Skeletal muscle tissue (tissue), 4 donors: ENCODE measurements around the gene CALHM4. TPM values are rescaled to one million over a fixed set of nuclear protein-coding genes. Genes with fewer than 3 reads are reported as not detected.

Experiments used
- H3K27ac ChIP-seq: one replicate; pipeline ENCODE4 v1.7.0; 2013; ENCODE audit warnings: mild to moderate bottlenecking, low read depth, low read length, inconsistent platforms
- H3K27me3 ChIP-seq, 3 donors: one replicate each; pipeline ENCODE4 v1.7.0; 2013; ENCODE audit warnings: low read length in 3 of 3; ENCODE audit not compliant: control insufficient read depth in 3 of 3, insufficient read depth in 3 of 3
- H3K36me3 ChIP-seq, 3 donors: one replicate each; pipeline ENCODE4 v1.7.0; 2013; ENCODE audit warnings: low read length in 3 of 3; ENCODE audit not compliant: control insufficient read depth in 3 of 3, insufficient read depth in 3 of 3
- H3K4me1 ChIP-seq, 3 donors: one replicate each; pipeline ENCODE4 v1.7.0; 2013; ENCODE audit warnings: low read length in 3 of 3, mild to moderate bottlenecking in 3 of 3; ENCODE audit not compliant: control insufficient read depth in 3 of 3, insufficient read depth in 3 of 3
- H3K4me3 ChIP-seq, 3 donors: one replicate each; pipeline ENCODE4 v1.7.0; 2013; ENCODE audit warnings: low read length in 3 of 3
- H3K9ac ChIP-seq, 3 donors: one replicate each; pipeline ENCODE4 v1.7.0; 2013; ENCODE audit warnings: low read length in 3 of 3, mild to moderate bottlenecking in 3 of 3, moderate library complexity in 2 of 3, low read depth in 1 of 3
- H3K9me3 ChIP-seq, 3 donors: one replicate each; pipeline ENCODE4 v1.7.0; 2013; ENCODE audit warnings: low read length in 3 of 3; ENCODE audit not compliant: control insufficient read depth in 3 of 3
- total RNA-seq: library from RNA; depleted of rRNA; stranded (reverse); fragments of >200 nt; gene quantifications from one replicate; pipeline ENCODE4 v1.2.3, GENCODE V29; 2014
- donor health status: Osteomylitis.

Gene CALHM4
- total RNA-seq, 1 donor from 2014 or later, result not detected

GRCh38 chr6:116560130-116560529 is 6.6 kb downstream of the CALHM4 start:
- Histone ChIP-seq H3K9me3 (no peaks in the 10 kb centered on the region), H3K27ac (no peak overlapping the region), H3K4me3 (no peak overlapping the region), H3K4me1 (peaks cover 0 to 3% (median 1%) of the 10 kb centered on the region in 3 donors), H3K9ac (no peak overlapping the region), H3K27me3 (no peaks in the 10 kb centered on the region), H3K36me3 (no peaks in the 10 kb centered on the region)

- H3K9me3 ChIP-seq, result no peaks in the 10 kb centered on the region
- no peaks in the 10 kb centered on the region for H3K27me3 ChIP-seq
- peak overlapping the region; percentile 11 to 68 (median 12) for H3K9ac ChIP-seq
- peak overlapping the region; percentile 39 to 54 (median 42) for H3K4me3 ChIP-seq
- H3K36me3 ChIP-seq, result no peaks in the 10 kb centered on the region
- peaks cover 3 to 8% (median 6%) of the 10 kb centered on the region in 3 donors for H3K4me1 ChIP-seq
- no peak overlapping the region for H3K27ac ChIP-seq
These were observed 7.9 kb downstream of the CALHM4 start for GRCh38 chr6:116561377-116562018.

GRCh38 chr6:116562019-116562403 is 8.5 kb downstream of the CALHM4 start:
- Histone ChIP-seq H3K9ac (no peak overlapping the region), H3K9me3 (no peaks in the 10 kb centered on the region), H3K4me1 (peaks cover 3 to 8% (median 6%) of the 10 kb centered on the region in 3 donors), H3K27me3 (no peaks in the 10 kb centered on the region), H3K27ac (no peak overlapping the region), H3K36me3 (no peaks in the 10 kb centered on the region), H3K4me3 (no peak overlapping the region)

GRCh38 chr6:116562614-116563013 is 9.1 kb downstream of the CALHM4 start:
- no peaks in the 10 kb centered on the region for H3K36me3 ChIP-seq
- H3K4me3 ChIP-seq, result no peak overlapping the region
- no peaks in the 10 kb centered on the region for H3K27me3 ChIP-seq
- H3K27ac ChIP-seq, result no peak overlapping the region
- peaks cover 3 to 8% (median 6%) of the 10 kb centered on the region in 3 donors for H3K4me1 ChIP-seq
- H3K9me3 ChIP-seq, result no peaks in the 10 kb centered on the region
- no peak overlapping the region for H3K9ac ChIP-seq

GRCh38 chr6:116563830-116564229 is 10.3 kb downstream of the CALHM4 start:
- Histone ChIP-seq H3K27ac (no peak overlapping the region), H3K4me3 (no peak overlapping the region), H3K27me3 (no peaks in the 10 kb centered on the region), H3K9me3 (no peaks in the 10 kb centered on the region), H3K9ac (no peak overlapping the region), H3K36me3 (no peaks in the 10 kb centered on the region), H3K4me1 (peaks cover 3 to 8% (median 3%) of the 10 kb centered on the region in 3 donors)

- H3K27me3 ChIP-seq, result no peaks in the 10 kb centered on the region
- no peak overlapping the region for H3K27ac ChIP-seq
- H3K9ac ChIP-seq, result peak overlapping the region in 1 of 3 donors; percentile 42
- no peaks in the 10 kb centered on the region for H3K9me3 ChIP-seq
- H3K4me3 ChIP-seq, result no peak overlapping the region
- H3K36me3 ChIP-seq, result no peaks in the 10 kb centered on the region
- peaks cover 3 to 8% (median 3%) of the 10 kb centered on the region in 3 donors for H3K4me1 ChIP-seq
These were observed 10.8 kb downstream of the CALHM4 start for GRCh38 chr6:116564311-116564710.

GRCh38 chr6:116564921-116565872 is 11.6 kb downstream of the CALHM4 start:
- H3K27ac ChIP-seq, result no peak overlapping the region
- H3K27me3 ChIP-seq, result no peaks in the 10 kb centered on the region

GRCh38 chr6:116568111-116568510 is 14.6 kb downstream of the CALHM4 start:
- H3K4me1 ChIP-seq, result peaks cover 16 to 23% (median 21%) of the 10 kb centered on the region in 3 donors
- H3K27ac ChIP-seq, result no peak overlapping the region
- H3K9me3 ChIP-seq, result no peaks in the 10 kb centered on the region
- H3K27me3 ChIP-seq, result no peaks in the 10 kb centered on the region
- no peaks in the 10 kb centered on the region for H3K36me3 ChIP-seq
- H3K9ac ChIP-seq, result no peak overlapping the region
- no peak overlapping the region for H3K4me3 ChIP-seq

More at GRCh38 chr6:116564921-116565872, 11.6 kb downstream of the CALHM4 start:
- peak overlapping the region; percentile 59 to 73 (median 67) for H3K4me3 ChIP-seq
- H3K9ac ChIP-seq, result peak overlapping the region; percentile 42 to 75 (median 73)
- peaks cover 6 to 13% (median 9%) of the 10 kb centered on the region in 3 donors for H3K4me1 ChIP-seq
- no peaks in the 10 kb centered on the region for H3K9me3 ChIP-seq
- no peaks in the 10 kb centered on the region for H3K36me3 ChIP-seq

GRCh38 chr6:116568821-116569755 is 15.5 kb downstream of the CALHM4 start:
- H3K36me3 ChIP-seq, result no peaks in the 10 kb centered on the region
- peaks cover 16 to 29% (median 23%) of the 10 kb centered on the region in 3 donors for H3K4me1 ChIP-seq
- no peak overlapping the region for H3K9ac ChIP-seq
- no peaks in the 10 kb centered on the region for H3K27me3 ChIP-seq
- H3K4me3 ChIP-seq, result no peak overlapping the region
- no peaks in the 10 kb centered on the region for H3K9me3 ChIP-seq
- no peak overlapping the region for H3K27ac ChIP-seq
